Breast epithelium (tissue), 4 donors: ENCODE measurements around the gene HVCN1. TPM values are rescaled to one million over a fixed set of nuclear protein-coding genes. Genes with fewer than 3 reads are reported as not detected.

Source experiments
- DNase-seq, 2 donors: peaks; one replicate each; pipeline ENCODE4 v3.0.0-alpha.2; 2019; ENCODE audit warnings: low spot score in 2 of 2
- H3K27ac ChIP-seq, 2 donors: fragments of 200-600 bp; sonication (generic) in 1 of 2; one replicate each; pipeline ENCODE4 v1.5.1; 2016 to 2019; ENCODE audit warnings: mild to moderate bottlenecking in 1 of 2
- H3K27me3 ChIP-seq, 2 donors: fragments of 200-600 bp; sonication (generic) in 1 of 2; one replicate each; pipeline versions ENCODE4 v1.5.1 to v1.6.0; 2017 to 2019; ENCODE audit warnings: control low read depth in 1 of 2, mild to moderate bottlenecking in 1 of 2
- H3K36me3 ChIP-seq: fragments of 200-600 bp; one replicate; pipeline ENCODE4 v1.5.1; 2019
- H3K4me1 ChIP-seq, 2 donors: fragments of 200-600 bp; sonication (generic); one replicate each; pipeline ENCODE4 v1.5.1; 2016 to 2019; ENCODE audit warnings: control low read depth in 1 of 2
- H3K4me3 ChIP-seq, 3 donors: fragments of 200-600 bp; sonication (generic); 1 replicate in 2 of 3; 2 replicates in 1 of 3; pipeline ENCODE4 v1.5.1; 2016 to 2019; ENCODE audit warnings: mild to moderate bottlenecking in 3 of 3, moderate library complexity in 2 of 3
- H3K9me3 ChIP-seq, 2 donors: fragments of 200-600 bp; sonication (generic) in 1 of 2; one replicate each; pipeline ENCODE4 v1.5.1; 2016 to 2019; ENCODE audit warnings: control low read depth in 1 of 2
- POLR2A ChIP-seq: fragments of 450-650 bp; IDR thresholded peaks from one replicate; pipeline ENCODE4 v1.6.1; 2016; ENCODE audit warnings: antibody characterized with exemption, mild to moderate bottlenecking, moderate library complexity
- POLR2AphosphoS5 ChIP-seq, 3 donors: sonication (generic); formaldehyde crosslinking; IDR thresholded peaks; one replicate each; pipeline ENCODE4 v1.6.1; 2017; ENCODE audit warnings: antibody characterized with exemption in 3 of 3
- intact Hi-C: fragments of 100-400 bp; cut with DNase I; formaldehyde crosslinking; loops from one replicate; pipeline ENCODE4 v1.15.1; 2023; ENCODE audit warnings: low total_unique reads
- total RNA-seq, 3 donors: library from RNA; depleted of rRNA; stranded (reverse); fragments of >200 nt; gene quantifications; one replicate each; pipeline ENCODE4 v1.1.0, GENCODE V29; 2016
- TF ChIP-seq, protein P1 (sequence below), 3 donors: fragments of 450-650 bp; IDR thresholded peaks; one replicate each; pipeline ENCODE4 v1.5.1; 2016 to 2017; ENCODE audit warnings: antibody characterized with exemption in 3 of 3, mild to moderate bottlenecking in 3 of 3, moderate library complexity in 3 of 3

HVCN1 gene
- total RNA-seq, 3 donors from 2014 or later, result 2.6 to 16.6 (median 7.6) TPM

DNA sequence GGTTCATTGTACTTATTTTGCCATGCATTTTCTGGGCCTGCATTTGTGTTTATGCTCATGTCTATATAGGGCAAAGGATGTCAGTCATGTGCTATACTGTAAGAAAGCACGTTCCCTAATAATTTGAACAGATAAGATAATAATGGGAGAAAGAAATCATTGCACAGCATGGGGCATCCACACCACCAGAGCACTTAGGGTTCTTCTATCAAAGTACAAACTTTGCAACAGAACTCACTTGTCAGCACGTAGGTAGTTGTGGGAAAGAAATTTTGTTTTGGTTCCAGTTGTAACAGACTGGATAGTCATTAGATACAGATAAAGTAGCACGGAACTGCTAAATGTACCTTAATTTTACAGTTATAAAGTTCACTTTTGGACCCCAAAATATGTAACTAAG is 43.7 kb upstream of the HVCN1 start:
- intact Hi-C loops, result no loop called here
- no peaks in the 10 kb centered on the region for H3K9me3 ChIP-seq
- no peak for TF ChIP-seq POLR2A
- TF ChIP-seq, protein P1, sequence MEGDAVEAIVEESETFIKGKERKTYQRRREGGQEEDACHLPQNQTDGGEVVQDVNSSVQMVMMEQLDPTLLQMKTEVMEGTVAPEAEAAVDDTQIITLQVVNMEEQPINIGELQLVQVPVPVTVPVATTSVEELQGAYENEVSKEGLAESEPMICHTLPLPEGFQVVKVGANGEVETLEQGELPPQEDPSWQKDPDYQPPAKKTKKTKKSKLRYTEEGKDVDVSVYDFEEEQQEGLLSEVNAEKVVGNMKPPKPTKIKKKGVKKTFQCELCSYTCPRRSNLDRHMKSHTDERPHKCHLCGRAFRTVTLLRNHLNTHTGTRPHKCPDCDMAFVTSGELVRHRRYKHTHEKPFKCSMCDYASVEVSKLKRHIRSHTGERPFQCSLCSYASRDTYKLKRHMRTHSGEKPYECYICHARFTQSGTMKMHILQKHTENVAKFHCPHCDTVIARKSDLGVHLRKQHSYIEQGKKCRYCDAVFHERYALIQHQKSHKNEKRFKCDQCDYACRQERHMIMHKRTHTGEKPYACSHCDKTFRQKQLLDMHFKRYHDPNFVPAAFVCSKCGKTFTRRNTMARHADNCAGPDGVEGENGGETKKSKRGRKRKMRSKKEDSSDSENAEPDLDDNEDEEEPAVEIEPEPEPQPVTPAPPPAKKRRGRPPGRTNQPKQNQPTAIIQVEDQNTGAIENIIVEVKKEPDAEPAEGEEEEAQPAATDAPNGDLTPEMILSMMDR (IDR thresholded peaks at IDR 0.05), result no peak
- no peak for TF ChIP-seq POLR2AphosphoS5 (IDR thresholded peaks at IDR 0.05)
- H3K27me3 ChIP-seq, result no peaks in the 10 kb centered on the region
- H3K27ac ChIP-seq, result no peak overlapping the region
- DNase-seq, result no peak
- peaks cover 7 to 15% of the 10 kb centered on the region in 2 donors for H3K4me1 ChIP-seq
- no peaks in the 10 kb centered on the region for H3K36me3 ChIP-seq
- H3K4me3 ChIP-seq, result no peak overlapping the region

DNA sequence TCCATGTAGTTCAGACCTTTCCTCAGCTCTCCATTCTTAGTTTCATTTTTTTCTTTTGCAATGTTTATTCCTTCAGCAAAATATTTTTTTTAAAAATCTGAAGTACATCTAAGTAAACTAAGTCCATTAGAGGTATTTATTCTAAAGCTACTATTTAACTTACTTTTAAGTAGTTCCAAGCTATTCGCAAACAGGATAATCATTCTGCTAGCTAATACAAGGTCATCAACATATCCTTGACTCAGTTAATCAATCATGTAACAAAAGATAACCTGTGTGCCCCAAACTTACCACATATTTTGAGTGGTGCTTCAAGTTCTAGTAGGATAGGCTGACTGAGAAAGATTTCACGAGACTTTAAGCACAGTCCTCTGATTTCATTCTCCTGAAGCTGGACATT is 42.6 kb upstream of the HVCN1 start:
- Histone ChIP-seq H3K27me3 (no peaks in the 10 kb centered on the region), H3K36me3 (no peaks in the 10 kb centered on the region), H3K9me3 (no peaks in the 10 kb centered on the region), H3K4me1 (peaks cover 7 to 15% of the 10 kb centered on the region in 2 donors), H3K27ac (no peak overlapping the region), H3K4me3 (no peak overlapping the region)
- DNase-seq, result no peak
- TF ChIP-seq POLR2A (no peak), POLR2AphosphoS5 (IDR thresholded peaks at IDR 0.05) (no peak)
- TF ChIP-seq, protein P1 (IDR thresholded peaks at IDR 0.05), result no peak
- intact Hi-C loops, result no loop called here

DNA sequence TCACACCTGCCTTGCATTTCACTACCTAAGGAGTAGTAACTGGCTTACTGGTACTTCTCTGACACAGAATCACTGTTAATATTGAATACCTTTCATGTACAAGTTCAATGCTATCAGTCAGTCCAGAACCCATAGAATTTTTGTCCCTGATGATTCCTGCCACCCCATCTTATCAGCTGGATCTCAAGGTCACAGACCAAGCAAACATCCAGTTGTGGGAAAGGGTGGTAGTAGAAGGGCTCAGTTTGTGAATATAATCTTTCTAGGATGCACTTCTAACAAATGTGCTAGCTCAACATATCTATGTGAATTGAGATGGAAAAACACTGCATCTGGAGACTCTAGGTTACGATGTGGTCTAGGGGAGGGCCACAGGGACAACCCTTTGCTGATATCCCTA is 39.7 kb upstream of the HVCN1 start:
- intact Hi-C loops, result no loop called here
- Histone ChIP-seq H3K9me3 (no peaks in the 10 kb centered on the region), H3K27ac (no peak overlapping the region), H3K27me3 (no peaks in the 10 kb centered on the region), H3K4me1 (peaks cover 7 to 11% of the 10 kb centered on the region in 2 donors), H3K4me3 (no peak overlapping the region), H3K36me3 (no peaks in the 10 kb centered on the region)
- DNase-seq, result no peak
- TF ChIP-seq POLR2A, result no peak
- TF ChIP-seq, protein P1 (IDR thresholded peaks at IDR 0.05), result no peak
- TF ChIP-seq POLR2AphosphoS5 (IDR thresholded peaks at IDR 0.05), result no peak

DNA sequence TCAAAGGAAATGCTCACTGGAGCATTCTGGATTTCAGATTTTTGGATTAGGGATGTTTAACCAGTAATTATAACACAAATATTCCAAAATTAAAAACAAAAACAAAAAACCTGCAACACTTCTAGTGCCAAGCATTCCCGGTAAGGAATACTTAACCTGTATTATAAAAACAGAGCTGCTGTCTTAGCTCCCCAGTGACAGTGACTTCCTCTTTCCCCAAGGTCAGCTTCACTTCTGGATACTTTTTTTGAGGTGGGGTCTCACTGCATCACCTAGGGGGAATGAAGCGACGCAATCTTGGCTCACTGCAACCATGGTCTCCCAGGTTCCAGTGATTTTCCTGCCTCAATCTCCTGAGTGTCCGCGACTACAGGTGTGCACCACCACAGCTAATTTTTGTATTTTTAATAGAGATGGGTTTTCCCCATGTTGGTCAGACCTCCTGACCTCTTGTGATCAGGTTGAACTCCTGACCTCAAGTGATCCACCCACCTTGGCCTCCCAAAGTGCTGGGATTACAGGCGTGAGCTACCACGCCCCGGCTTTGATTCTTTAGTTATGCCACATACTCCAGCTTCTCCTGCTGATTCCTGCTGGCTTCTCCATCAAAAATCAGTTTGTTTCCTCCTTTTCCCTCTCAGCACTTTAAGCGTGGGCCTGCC is 37.9 kb upstream of the HVCN1 start:
- H3K27me3 ChIP-seq, result no peaks in the 10 kb centered on the region
- no peaks in the 10 kb centered on the region for H3K9me3 ChIP-seq
- TF ChIP-seq, protein P1 (IDR thresholded peaks at IDR 0.05), result no peak
- TF ChIP-seq POLR2AphosphoS5 (IDR thresholded peaks at IDR 0.05) (no peak), POLR2A (no peak)
- H3K36me3 ChIP-seq, result no peaks in the 10 kb centered on the region
- DNase-seq, result no peak
- intact Hi-C loops, result no loop called here
- no peak overlapping the region for H3K27ac ChIP-seq
- peaks cover 0 to 4% of the 10 kb centered on the region in 2 donors for H3K4me1 ChIP-seq
- H3K4me3 ChIP-seq, result no peak overlapping the region

DNA sequence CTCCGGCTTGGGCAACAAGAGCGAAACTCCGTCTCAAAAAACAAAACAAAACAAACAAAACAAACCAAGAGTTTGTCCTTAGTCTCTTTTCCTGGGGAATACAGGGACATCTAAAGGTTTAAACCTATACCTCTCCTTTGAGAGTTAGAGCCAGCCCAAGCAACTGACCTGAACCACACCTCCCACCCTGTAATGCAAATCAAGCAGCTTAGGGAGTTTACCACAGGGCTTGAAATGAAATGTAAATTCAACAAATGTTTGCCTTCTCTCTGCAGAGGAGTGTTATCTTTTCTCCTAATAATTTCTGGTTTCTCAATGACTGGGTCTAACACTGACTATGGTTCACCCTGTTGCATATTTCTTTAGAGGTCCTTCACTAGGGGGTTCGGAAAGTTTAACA is 37.1 kb upstream of the HVCN1 start:
- intact Hi-C loops, result no loop called here
- H3K36me3 ChIP-seq, result no peaks in the 10 kb centered on the region
- DNase-seq, result no peak
- TF ChIP-seq, protein P1 (IDR thresholded peaks at IDR 0.05), result no peak
- TF ChIP-seq POLR2A (no peak), POLR2AphosphoS5 (IDR thresholded peaks at IDR 0.05) (no peak)
- no peaks in the 10 kb centered on the region for H3K27me3 ChIP-seq
- H3K4me3 ChIP-seq, result no peak overlapping the region
- H3K4me1 ChIP-seq, result no peaks in the 10 kb centered on the region
- H3K27ac ChIP-seq, result no peak overlapping the region
- H3K9me3 ChIP-seq, result no peaks in the 10 kb centered on the region
